Measurements from ENCODE around the gene DDB1. TPM values are rescaled to one million over a fixed set of nuclear protein-coding genes. Genes with fewer than 3 reads are reported as not detected.

The DDB1 gene
- total and polyA plus RNA-seq, 2 of the 13 experiments (the other 11 are each of a cell fraction or from before 2014, with no cell fraction given): 217 to 266 TPM

- TF ChIP-seq SPEN (CRISPR knock-in tag; IDR thresholded peaks at IDR 0.05; ENCODE audit: low read depth) (peak; percentile 44; the same call in 1 of the 2 replicates), SSRP1 (CRISPR knock-in tag; IDR thresholded peaks at IDR 0.05) (no peak), GATA4 (IDR thresholded peaks at IDR 0.05; ENCODE audit: borderline replicate concordance, low read depth) (no peak)
Measured at GRCh38 chr11:61267437-61267841, 65.5 kb downstream of the DDB1 start (continued).

GRCh38 chr11:61266602-61267001 lies 66.3 kb downstream of the DDB1 start:
- H3K4me1 ChIP-seq (ENCODE audit: insufficient read depth, low read length): peaks cover 68% of the 10 kb centered on the region
- H3K4me2 ChIP-seq (ENCODE audit: low read depth, low read length): no peak overlapping the region
- no peaks in the 10 kb centered on the region for H3K27me3 ChIP-seq (ENCODE audit: control insufficient read depth in 1 of 2, insufficient read depth in 2 of 2, low read length in 2 of 2)
- H3K9me3 ChIP-seq (ENCODE audit: low read length): no peaks in the 10 kb centered on the region
- H3K79me2 ChIP-seq (ENCODE audit: insufficient read depth, low read length): no peaks in the 10 kb centered on the region
- POLR2A ChIA-PET: interaction anchor here (0.8 to 1.3 kb wide), 3 partner anchors 27 to 95 kb away, joined by 3 to 5 read pairs (median 3); partner anchors contain the start of genes CYB561A3 and TMEM138
- no TSS peak for BruUV-seq (replicated peaks)
- H3K9ac ChIP-seq (ENCODE audit: insufficient read depth, low read depth, low read length): no peak overlapping the region
- H3K27ac ChIP-seq (ENCODE audit: extremely low read length, insufficient read depth, low read length): peak overlapping the region; percentile 77
- CTCF ChIA-PET (ENCODE audit: low intra/inter-chr PET ratio, low total read pairs): no interaction called here
- H2AFZ ChIP-seq (ENCODE audit: low read length): no peak overlapping the region
- H3K36me3 ChIP-seq (replicated peaks in 1 of 2; ENCODE audit: control insufficient read depth in 1 of 2, insufficient read depth in 2 of 2, low read length in 2 of 2): peaks cover 6 to 38% of the 10 kb centered on the region in 2 experiments
- in situ Hi-C loops (cut with HindIII; ENCODE audit: extremely low pct_ligation_motif_present, low pct_unique_long_range_greater_than_20kb) (no loop called here), intact Hi-C loops (cut with micrococcal nuclease; ENCODE audit: unreplicated experiment) (no loop called here)
- FAIRE-seq (no peak), ATAC-seq (no peak), DNase-seq (ENCODE audit: low spot score) (no peak)
- no peaks in the 10 kb centered on the region for H4K20me1 ChIP-seq (ENCODE audit: insufficient read depth, low read length)
- H3K4me3 ChIP-seq (replicated peaks in 1 of 3; ENCODE audit: insufficient read depth in 1 of 3, low read depth in 2 of 3, low read length in 3 of 3): no peak overlapping the region
- 96% methylated on average over 4 of the region's 4 CpGs for WGBS (ENCODE audit: low lambda C conversion rate)
- TF ChIP-seq ZNF367 (CRISPR knock-in tag; IDR thresholded peaks at IDR 0.05; ENCODE audit: borderline replicate concordance) (no peak), HNRNPK (IDR thresholded peaks at IDR 0.05; ENCODE audit: low read depth, low read length, poor library complexity, severe bottlenecking) (no peak), AGO1 (IDR thresholded peaks at IDR 0.05; ENCODE audit: low read depth, low read length, poor library complexity, severe bottlenecking) (no peak), ZNF446 (CRISPR knock-in tag; IDR thresholded peaks at IDR 0.05) (no peak), SKI (IDR thresholded peaks at IDR 0.05; ENCODE audit: partially characterized antibody) (no peak), KLF15 (CRISPR knock-in tag; IDR thresholded peaks at IDR 0.05; ENCODE audit: borderline replicate concordance) (no peak), HNRNPUL1 (IDR thresholded peaks at IDR 0.05; ENCODE audit: low read depth, low read length) (no peak), POLR2AphosphoS2 (IDR thresholded peaks at IDR 0.05; ENCODE audit: low read depth, low read length) (no peak), IRF9 (CRISPR knock-in tag; IDR thresholded peaks at IDR 0.05; ENCODE audit: borderline replicate concordance) (no peak), SRSF1 (optimal IDR thresholded peaks at IDR 0.05; ENCODE audit: low read depth, low read length) (no peak), KLF16 (CRISPR knock-in tag; IDR thresholded peaks at IDR 0.05) (no peak)
- TF ChIP-seq, protein P1, sequence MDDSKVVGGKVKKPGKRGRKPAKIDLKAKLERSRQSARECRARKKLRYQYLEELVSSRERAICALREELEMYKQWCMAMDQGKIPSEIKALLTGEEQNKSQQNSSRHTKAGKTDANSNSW (CRISPR knock-in tag; IDR thresholded peaks at IDR 0.05; ENCODE audit: borderline replicate concordance): no peak
